Effector memory CD8-positive, alpha-beta T cell (primary cell): ENCODE data around the gene DYNLT5.
"Not testable (repeated sequence)": the region's sequence is repeated elsewhere in the genome, so short reads cannot be mapped to it uniquely, and the experiment has no call there.

Experiments
- ATAC-seq: fragments of 150-1000 bp; cut with Tn5 transposase; replicated peaks from 2 replicates; pipeline ENCODE4 v1.10.0; 2021; ENCODE audit warnings: mild to moderate bottlenecking, moderate library complexity
- DNase-seq, 3 experiments: peaks; one replicate each; pipeline ENCODE4 v3.0.0; 2021
- H3K27ac Mint-ChIP-seq, 2 donors: one replicate each; pipeline ENCODE4 v1.8.0; 2022; ENCODE audit warnings: mild to moderate bottlenecking in 2 of 2, mixed read lengths in 2 of 2, moderate library complexity in 2 of 2
- H3K27me3 Mint-ChIP-seq, 2 donors: one replicate each; pipeline ENCODE4 v1.8.0; 2022; ENCODE audit warnings: mixed read lengths in 2 of 2
- H3K36me3 Mint-ChIP-seq: one replicate; pipeline ENCODE4 v1.8.0; 2022; ENCODE audit warnings: mild to moderate bottlenecking, moderate library complexity, mixed read lengths; ENCODE audit not compliant: insufficient read depth
- H3K4me1 Mint-ChIP-seq, 2 donors: one replicate each; pipeline ENCODE4 v1.8.0; 2022; ENCODE audit warnings: low read depth in 2 of 2, mixed read lengths in 2 of 2
- H3K4me3 Mint-ChIP-seq, 2 donors: one replicate each; pipeline ENCODE4 v1.8.0; 2022; ENCODE audit warnings: mild to moderate bottlenecking in 2 of 2, mixed read lengths in 2 of 2, moderate library complexity in 2 of 2
- H3K9me3 Mint-ChIP-seq, 2 donors: one replicate each; pipeline ENCODE4 v1.8.0; 2022; ENCODE audit warnings: mixed read lengths in 2 of 2

The DYNLT5 gene

GRCh38 chr1:66732407-66733166 is 19.7 kb upstream of the DYNLT5 start:
- H3K27ac Mint-ChIP-seq, result no peak overlapping the region
- H3K36me3 Mint-ChIP-seq, result no peaks in the 10 kb centered on the region
- H3K4me3 Mint-ChIP-seq, result no peak overlapping the region
- DNase-seq, result no peak
- ATAC-seq, result no peak
- H3K27me3 Mint-ChIP-seq, result peaks cover 21% of the 10 kb centered on the region in 2 donors
- no peaks in the 10 kb centered on the region for H3K4me1 Mint-ChIP-seq
- no peaks in the 10 kb centered on the region for H3K9me3 Mint-ChIP-seq

- H3K4me3 Mint-ChIP-seq, result no peak overlapping the region
- H3K4me1 Mint-ChIP-seq, result no peaks in the 10 kb centered on the region
- no peaks in the 10 kb centered on the region for H3K36me3 Mint-ChIP-seq
- H3K27ac Mint-ChIP-seq, result no peak overlapping the region
- DNase-seq (no peak), ATAC-seq (no peak)
- no peaks in the 10 kb centered on the region for H3K9me3 Mint-ChIP-seq
- peaks cover 12 to 15% of the 10 kb centered on the region in 2 donors for H3K27me3 Mint-ChIP-seq
These were observed 18.8 kb upstream of the DYNLT5 start for GRCh38 chr1:66733348-66734017.

GRCh38 chr1:66734531-66734930 is 17.7 kb upstream of the DYNLT5 start:
- not testable (repeated sequence) for H3K36me3 Mint-ChIP-seq, H3K27ac Mint-ChIP-seq, H3K4me1 Mint-ChIP-seq, H3K9me3 Mint-ChIP-seq, ATAC-seq, H3K4me3 Mint-ChIP-seq, DNase-seq, H3K27me3 Mint-ChIP-seq

DNA sequence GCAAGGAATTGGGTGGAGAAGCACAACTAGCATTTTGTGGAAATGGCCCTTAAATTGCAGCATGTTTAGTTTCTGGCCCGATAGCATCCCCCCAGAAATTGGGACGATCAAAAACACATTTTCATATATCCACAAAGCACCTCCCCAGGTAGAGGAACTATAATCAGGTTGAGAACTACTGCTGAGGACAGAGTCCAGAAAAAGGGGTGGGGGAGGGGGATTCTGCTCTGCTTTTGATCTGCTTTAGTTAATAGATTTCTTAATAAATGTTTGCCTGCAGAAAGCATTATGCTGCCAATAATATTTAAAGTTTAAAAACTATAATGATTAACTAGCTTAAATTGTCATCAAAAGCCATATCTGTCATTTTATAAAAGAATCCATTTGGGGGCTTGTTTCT is 14.4 kb upstream of the DYNLT5 start:
- H3K27me3 Mint-ChIP-seq, result no peaks in the 10 kb centered on the region
- DNase-seq, result no peak
- no peaks in the 10 kb centered on the region for H3K9me3 Mint-ChIP-seq
- H3K27ac Mint-ChIP-seq, result no peak overlapping the region
- H3K36me3 Mint-ChIP-seq, result no peaks in the 10 kb centered on the region
- H3K4me1 Mint-ChIP-seq, result peaks cover 0 to 5% of the 10 kb centered on the region in 2 donors
- ATAC-seq, result no peak
- H3K4me3 Mint-ChIP-seq, result no peak overlapping the region

- Mint-ChIP-seq H3K4me1 (peaks cover 0 to 5% of the 10 kb centered on the region in 2 donors), H3K27me3 (peaks cover 0 to 5% of the 10 kb centered on the region in 2 donors), H3K36me3 (no peaks in the 10 kb centered on the region), H3K4me3 (no peak overlapping the region), H3K9me3 (no peaks in the 10 kb centered on the region), H3K27ac (no peak overlapping the region)
- ATAC-seq (no peak), DNase-seq (no peak)
These were observed 12.7 kb upstream of the DYNLT5 start for GRCh38 chr1:66739401-66740157.

GRCh38 chr1:66745451-66745850 is 6.8 kb upstream of the DYNLT5 start:
- Mint-ChIP-seq H3K4me1 (no peaks in the 10 kb centered on the region), H3K27me3 (peaks cover 35 to 46% of the 10 kb centered on the region in 2 donors), H3K4me3 (no peak overlapping the region), H3K27ac (no peak overlapping the region), H3K36me3 (no peaks in the 10 kb centered on the region), H3K9me3 (no peaks in the 10 kb centered on the region)
- ATAC-seq (no peak), DNase-seq (no peak)

- no peaks in the 10 kb centered on the region for H3K36me3 Mint-ChIP-seq
- H3K9me3 Mint-ChIP-seq, result no peaks in the 10 kb centered on the region
- peaks cover 53 to 63% of the 10 kb centered on the region in 2 donors for H3K27me3 Mint-ChIP-seq
- H3K4me1 Mint-ChIP-seq, result peaks cover 4 to 7% of the 10 kb centered on the region in 2 donors
- no peak overlapping the region for H3K27ac Mint-ChIP-seq
- no peak overlapping the region for H3K4me3 Mint-ChIP-seq
- ATAC-seq (no peak), DNase-seq (no peak)
These were observed 4.8 kb upstream of the DYNLT5 start for GRCh38 chr1:66747501-66747900.

- H3K4me3 Mint-ChIP-seq, result no peak overlapping the region
- ATAC-seq, result no peak
- no peak for DNase-seq
- H3K4me1 Mint-ChIP-seq, result peaks cover 9 to 10% of the 10 kb centered on the region in 2 donors
- no peaks in the 10 kb centered on the region for H3K9me3 Mint-ChIP-seq
- H3K27ac Mint-ChIP-seq, result no peak overlapping the region
- peaks cover 69 to 70% of the 10 kb centered on the region in 2 donors for H3K27me3 Mint-ChIP-seq
- H3K36me3 Mint-ChIP-seq, result no peaks in the 10 kb centered on the region
These were observed 1.7 kb upstream of the DYNLT5 start for GRCh38 chr1:66750577-66750976.

DNA sequence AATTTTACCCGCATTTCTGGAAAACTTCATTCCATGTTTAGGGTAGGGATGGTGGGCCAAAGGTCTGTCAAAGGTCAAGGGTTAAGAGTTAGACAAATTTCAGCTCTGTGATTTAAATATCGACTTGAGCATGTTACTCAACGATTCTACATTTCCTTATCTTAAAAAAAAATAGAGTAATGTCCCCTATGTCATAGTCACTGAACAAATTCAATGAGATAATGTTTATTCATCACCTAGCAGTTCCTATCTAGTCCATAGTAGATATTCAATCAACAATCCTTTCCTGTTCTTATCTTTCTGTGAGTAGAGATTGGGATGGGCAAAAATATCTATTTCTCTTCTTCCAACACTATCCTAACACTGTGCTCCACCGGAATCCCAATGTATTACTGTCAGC is 1.1 kb upstream of the DYNLT5 start:
- Mint-ChIP-seq H3K9me3 (no peaks in the 10 kb centered on the region), H3K4me1 (peaks cover 9 to 10% of the 10 kb centered on the region in 2 donors), H3K27me3 (peaks cover 68 to 69% of the 10 kb centered on the region in 2 donors), H3K27ac (no peak overlapping the region), H3K36me3 (no peaks in the 10 kb centered on the region), H3K4me3 (no peak overlapping the region)
- ATAC-seq, result no peak
- no peak for DNase-seq

- peak overlapping the region; percentile 3 to 35 for H3K4me3 Mint-ChIP-seq
- DNase-seq (no peak), ATAC-seq (no peak)
- no peak overlapping the region for H3K27ac Mint-ChIP-seq
- H3K27me3 Mint-ChIP-seq, result peaks cover 61 to 67% of the 10 kb centered on the region in 2 donors
- H3K36me3 Mint-ChIP-seq, result no peaks in the 10 kb centered on the region
- H3K4me1 Mint-ChIP-seq, result peaks cover 9 to 10% of the 10 kb centered on the region in 2 donors
- no peaks in the 10 kb centered on the region for H3K9me3 Mint-ChIP-seq
These were observed 562 bp downstream of the DYNLT5 start for GRCh38 chr1:66752671-66753371.

GRCh38 chr1:66757722-66758240 is 5.5 kb downstream of the DYNLT5 start:
- DNase-seq (no peak), ATAC-seq (no peak)
- Mint-ChIP-seq H3K9me3 (no peaks in the 10 kb centered on the region), H3K27me3 (peaks cover 17 to 25% of the 10 kb centered on the region in 2 donors), H3K4me1 (peaks cover 2 to 3% of the 10 kb centered on the region in 2 donors), H3K36me3 (no peaks in the 10 kb centered on the region), H3K4me3 (no peak overlapping the region), H3K27ac (no peak overlapping the region)

- peaks cover 12 to 20% of the 10 kb centered on the region in 2 donors for H3K27me3 Mint-ChIP-seq
- no peaks in the 10 kb centered on the region for H3K36me3 Mint-ChIP-seq
- no peaks in the 10 kb centered on the region for H3K4me1 Mint-ChIP-seq
- no peak overlapping the region for H3K27ac Mint-ChIP-seq
- H3K4me3 Mint-ChIP-seq, result no peak overlapping the region
- no peaks in the 10 kb centered on the region for H3K9me3 Mint-ChIP-seq
- ATAC-seq (peak; percentile 19), DNase-seq (no peak)
These were observed 6.0 kb downstream of the DYNLT5 start for GRCh38 chr1:66758241-66758755.

GRCh38 chr1:66760506-66760905 is 8.2 kb downstream of the DYNLT5 start:
- Mint-ChIP-seq H3K9me3 (no peaks in the 10 kb centered on the region), H3K27ac (no peak overlapping the region), H3K4me3 (no peak overlapping the region), H3K4me1 (no peaks in the 10 kb centered on the region), H3K36me3 (no peaks in the 10 kb centered on the region), H3K27me3 (peaks cover 8 to 12% of the 10 kb centered on the region in 2 donors)
- DNase-seq (no peak), ATAC-seq (no peak)
